A673 (cell line): ENCODE results near the gene LRRC18.

Source experiments
- EZH2 ChIP-seq: fragments of 200-600 bp; sonication (generic); IDR thresholded peaks from 2 replicates; pipeline ENCODE4 v1.6.1; 2017; ENCODE audit warnings: borderline replicate concordance, low read depth, mild to moderate bottlenecking, mixed read lengths, antibody characterized with exemption, low read length; ENCODE audit not compliant: poor library complexity, severe bottlenecking
- TF ChIP-seq, protein P1 (sequence below): fragments of 300-800, 200-600 bp; sonication (generic); conservative IDR thresholded peaks from 2 replicates; pipeline ENCODE4 v1.5.1; 2017; ENCODE audit warnings: low read depth, mild to moderate bottlenecking, antibody characterized with exemption, low read length, moderate library complexity, mixed read lengths

DNA sequence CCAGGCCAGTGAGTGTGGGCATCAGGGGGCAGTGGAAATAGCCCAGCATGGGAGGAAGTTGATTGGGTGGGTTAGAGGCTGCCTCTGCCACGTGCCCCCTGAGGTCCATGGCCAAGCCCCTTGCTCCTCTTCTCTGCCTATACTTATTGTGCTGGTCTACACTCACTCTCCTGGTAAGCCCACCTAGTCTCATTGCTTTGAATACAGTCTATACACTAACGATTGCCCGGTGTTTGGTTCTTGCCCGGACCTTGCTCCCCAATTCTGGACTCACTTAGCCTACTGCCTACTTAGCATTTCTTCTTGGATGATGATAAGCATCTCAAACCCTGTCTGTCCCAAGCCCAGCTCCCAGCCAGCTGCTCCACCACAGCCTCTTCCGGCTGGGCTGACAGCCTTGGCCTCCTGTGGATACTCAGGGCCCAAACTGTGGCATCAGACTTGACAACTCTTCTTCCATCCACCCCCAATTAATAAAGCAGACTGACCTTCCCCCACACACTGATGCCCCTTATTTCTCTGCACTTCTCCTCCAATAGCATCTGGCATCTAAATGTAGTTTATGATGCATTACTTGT is 10.1 kb downstream of the LRRC18 start:
- TF ChIP-seq, protein P1, sequence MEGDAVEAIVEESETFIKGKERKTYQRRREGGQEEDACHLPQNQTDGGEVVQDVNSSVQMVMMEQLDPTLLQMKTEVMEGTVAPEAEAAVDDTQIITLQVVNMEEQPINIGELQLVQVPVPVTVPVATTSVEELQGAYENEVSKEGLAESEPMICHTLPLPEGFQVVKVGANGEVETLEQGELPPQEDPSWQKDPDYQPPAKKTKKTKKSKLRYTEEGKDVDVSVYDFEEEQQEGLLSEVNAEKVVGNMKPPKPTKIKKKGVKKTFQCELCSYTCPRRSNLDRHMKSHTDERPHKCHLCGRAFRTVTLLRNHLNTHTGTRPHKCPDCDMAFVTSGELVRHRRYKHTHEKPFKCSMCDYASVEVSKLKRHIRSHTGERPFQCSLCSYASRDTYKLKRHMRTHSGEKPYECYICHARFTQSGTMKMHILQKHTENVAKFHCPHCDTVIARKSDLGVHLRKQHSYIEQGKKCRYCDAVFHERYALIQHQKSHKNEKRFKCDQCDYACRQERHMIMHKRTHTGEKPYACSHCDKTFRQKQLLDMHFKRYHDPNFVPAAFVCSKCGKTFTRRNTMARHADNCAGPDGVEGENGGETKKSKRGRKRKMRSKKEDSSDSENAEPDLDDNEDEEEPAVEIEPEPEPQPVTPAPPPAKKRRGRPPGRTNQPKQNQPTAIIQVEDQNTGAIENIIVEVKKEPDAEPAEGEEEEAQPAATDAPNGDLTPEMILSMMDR = no peak
- TF ChIP-seq EZH2 = no peak
